ENCODE measurements around the gene AP2A1.
A peak's percentile ranks its signal among the peaks of the same experiment; 100 is the strongest.
"Not testable (repeated sequence)": the region's sequence is repeated elsewhere in the genome, so short reads cannot be mapped to it uniquely, and the experiment has no call there.

Gene AP2A1

GRCh38 chr19:49766930-49767299 is at the start of gene AP2A1:
TSS of gene AP2A1 (plus strand) at chr19:49767001. CDS start at chr19:49767134, 133 bp downstream.
- no peak for DNase-seq (ENCODE audit: low read depth)

GRCh38 chr19:49718511-49718910 is 48.3 kb upstream of the AP2A1 start:
- no peak for DNase-seq (ENCODE audit: low read depth)

GRCh38 chr19:49718991-49719390 is 47.8 kb upstream of the AP2A1 start:
- DNase-seq (ENCODE audit: low read depth), result no peak

GRCh38 chr19:49719420-49719819 is 47.4 kb upstream of the AP2A1 start:
- not testable (repeated sequence) for DNase-seq (ENCODE audit: low read depth)

GRCh38 chr19:49727217-49728030 is 39.4 kb upstream of the AP2A1 start:
- DNase-seq (ENCODE audit: low read depth), result no peak

- DNase-seq (ENCODE audit: low read depth), result no peak
Measured at GRCh38 chr19:49730166-49730565, 36.6 kb upstream of the AP2A1 start.

GRCh38 chr19:49738268-49738667 is 28.5 kb upstream of the AP2A1 start:
- no peak for DNase-seq (ENCODE audit: low read depth)

- no peak for DNase-seq (ENCODE audit: low read depth)
Measured at GRCh38 chr19:49739098-49739497, 27.7 kb upstream of the AP2A1 start.

- no peak for DNase-seq (ENCODE audit: low read depth)
Measured at GRCh38 chr19:49739933-49740332, 26.9 kb upstream of the AP2A1 start.

- no peak for DNase-seq (ENCODE audit: low read depth)
Measured at GRCh38 chr19:49741210-49741844, 25.5 kb upstream of the AP2A1 start.

- DNase-seq (ENCODE audit: low read depth), result no peak
Measured at GRCh38 chr19:49744946-49745381, 21.8 kb upstream of the AP2A1 start.

GRCh38 chr19:49746206-49746958 is 20.4 kb upstream of the AP2A1 start:
- peak; percentile 19 for DNase-seq (ENCODE audit: low read depth)

- no peak for DNase-seq (ENCODE audit: low read depth)
Measured at GRCh38 chr19:49749055-49749716, 17.6 kb upstream of the AP2A1 start.

GRCh38 chr19:49749771-49750170 is 17.0 kb upstream of the AP2A1 start:
- no peak for DNase-seq (ENCODE audit: low read depth)

- DNase-seq (ENCODE audit: low read depth), result no peak
Measured at GRCh38 chr19:49752701-49753100, 14.1 kb upstream of the AP2A1 start.

GRCh38 chr19:49755956-49756355 is 10.8 kb upstream of the AP2A1 start:
- DNase-seq (ENCODE audit: low read depth), result no peak

GRCh38 chr19:49758292-49758691 is 8.5 kb upstream of the AP2A1 start:
- no peak for DNase-seq (ENCODE audit: low read depth)

- no peak for DNase-seq (ENCODE audit: low read depth)
Measured at GRCh38 chr19:49761249-49761624, 5.6 kb upstream of the AP2A1 start.

- DNase-seq (ENCODE audit: low read depth), result no peak
Measured at GRCh38 chr19:49761625-49762311, 5.0 kb upstream of the AP2A1 start.

GRCh38 chr19:49763230-49763629 is 3.6 kb upstream of the AP2A1 start, which contains the start of gene TSKS:
TSS of gene TSKS (minus strand) at chr19:49763306. CDS start at chr19:49763247, 59 bp downstream.
- no peak for DNase-seq (ENCODE audit: low read depth)

- no peak for DNase-seq (ENCODE audit: low read depth)
Measured at GRCh38 chr19:49764341-49764740, 2.5 kb upstream of the AP2A1 start.

All from activated T-cell treated with anti-CD3 and anti-CD28 coated beads for 1 hour (primary cell).